Astrocyte of the spinal cord (primary cell): ENCODE data around the gene DNAH8.
A peak's percentile ranks its signal among the peaks of the same experiment; 100 is the strongest.

Experiments
- DNase-seq: peaks from one replicate; pipeline ENCODE4 v3.0.0; 2011; ENCODE audit warnings: low read depth, low spot score
- H3K4me3 ChIP-seq: 2 replicates; pipeline ENCODE4 v1.5.1; 2011; ENCODE audit warnings: low read depth, mild to moderate bottlenecking, low read length, moderate library complexity
- CTCF ChIP-seq: IDR thresholded peaks from 2 replicates; pipeline ENCODE4 v1.5.1; 2012; ENCODE audit warnings: low read depth, mild to moderate bottlenecking, low read length, inconsistent platforms
- in situ Hi-C: cut with HindIII; loops from 2 replicates; pipeline ENCODE4 v1.10.0; 2017; ENCODE audit warnings: low sequenced_read_pairs

Gene DNAH8

DNA sequence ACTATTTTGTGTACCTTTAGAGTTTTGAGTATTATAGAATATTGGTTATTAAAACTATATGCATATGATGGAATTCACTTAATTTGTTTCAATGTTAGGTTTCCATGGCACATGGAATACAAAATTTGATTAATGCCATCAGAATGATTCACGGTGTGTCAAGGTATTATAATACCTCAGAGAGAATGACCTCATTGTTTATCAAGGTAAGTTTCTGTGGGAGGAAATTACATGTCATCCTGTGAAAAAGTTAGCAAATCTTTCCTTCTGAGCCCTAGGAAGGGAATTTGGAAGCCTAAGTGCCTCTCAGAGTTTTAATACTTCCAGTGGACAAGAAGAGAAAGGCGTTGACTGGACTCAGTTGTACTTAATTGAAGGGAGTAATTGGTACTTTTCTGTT, 40.8 kb downstream of the DNAH8 start:
- no peak overlapping the region for H3K4me3 ChIP-seq
- no peak for DNase-seq
- in situ Hi-C loops, result no loop called here
- TF ChIP-seq CTCF, result no peak

GRCh38 chr6:38760097-38760496, 45.0 kb downstream of the DNAH8 start:
- in situ Hi-C loops, result no loop called here
- no peak overlapping the region for H3K4me3 ChIP-seq
- no peak for DNase-seq
- no peak for TF ChIP-seq CTCF

GRCh38 chr6:38762848-38763247, 47.7 kb downstream of the DNAH8 start:
- no peak overlapping the region for H3K4me3 ChIP-seq
- no peak for TF ChIP-seq CTCF
- in situ Hi-C loops, result no loop called here
- DNase-seq, result no peak

DNA sequence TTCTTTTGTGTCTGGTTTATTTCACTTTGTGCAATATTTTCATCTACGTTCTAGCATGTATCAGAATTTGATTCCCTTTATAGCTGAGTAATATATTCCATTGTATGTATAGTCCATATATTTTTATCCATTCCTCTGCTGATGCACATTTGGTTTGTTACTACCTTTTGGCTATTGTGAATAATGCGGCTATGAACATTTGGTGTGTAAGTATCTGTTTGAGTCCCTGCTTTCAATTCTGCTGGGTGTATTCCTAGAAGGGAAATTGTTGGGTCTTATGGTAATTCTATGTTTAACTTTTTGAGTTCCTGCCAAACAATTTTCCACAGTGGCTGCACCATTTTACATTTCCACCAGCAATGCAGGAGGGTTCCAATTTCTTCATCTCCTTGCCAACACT, 52.4 kb downstream of the DNAH8 start:
- in situ Hi-C loops, result no loop called here
- no peak overlapping the region for H3K4me3 ChIP-seq
- TF ChIP-seq CTCF, result no peak
- DNase-seq, result no peak

DNA sequence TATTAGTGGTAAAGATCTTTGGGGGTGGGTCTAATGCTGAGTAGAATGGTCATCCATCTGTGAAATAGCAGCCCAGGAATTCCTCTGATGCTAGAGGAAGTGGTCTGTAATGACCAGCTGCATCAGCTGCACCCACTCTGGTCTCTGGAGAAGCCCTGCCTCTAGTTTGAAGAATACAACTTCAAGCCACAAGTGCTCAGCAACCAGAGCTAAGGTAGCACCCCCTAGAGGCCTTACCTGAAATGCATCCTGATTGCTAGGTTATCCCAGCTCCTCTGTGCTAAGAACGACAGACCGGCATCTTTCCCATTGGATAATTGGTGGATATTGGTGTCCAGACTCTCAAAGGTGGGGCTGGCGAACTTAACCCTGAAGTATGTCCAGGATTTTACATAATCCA, 58.2 kb downstream of the DNAH8 start:
- peak; percentile 28 for TF ChIP-seq CTCF
- in situ Hi-C loops, result no loop called here
- no peak for DNase-seq
- H3K4me3 ChIP-seq, result no peak overlapping the region

DNA sequence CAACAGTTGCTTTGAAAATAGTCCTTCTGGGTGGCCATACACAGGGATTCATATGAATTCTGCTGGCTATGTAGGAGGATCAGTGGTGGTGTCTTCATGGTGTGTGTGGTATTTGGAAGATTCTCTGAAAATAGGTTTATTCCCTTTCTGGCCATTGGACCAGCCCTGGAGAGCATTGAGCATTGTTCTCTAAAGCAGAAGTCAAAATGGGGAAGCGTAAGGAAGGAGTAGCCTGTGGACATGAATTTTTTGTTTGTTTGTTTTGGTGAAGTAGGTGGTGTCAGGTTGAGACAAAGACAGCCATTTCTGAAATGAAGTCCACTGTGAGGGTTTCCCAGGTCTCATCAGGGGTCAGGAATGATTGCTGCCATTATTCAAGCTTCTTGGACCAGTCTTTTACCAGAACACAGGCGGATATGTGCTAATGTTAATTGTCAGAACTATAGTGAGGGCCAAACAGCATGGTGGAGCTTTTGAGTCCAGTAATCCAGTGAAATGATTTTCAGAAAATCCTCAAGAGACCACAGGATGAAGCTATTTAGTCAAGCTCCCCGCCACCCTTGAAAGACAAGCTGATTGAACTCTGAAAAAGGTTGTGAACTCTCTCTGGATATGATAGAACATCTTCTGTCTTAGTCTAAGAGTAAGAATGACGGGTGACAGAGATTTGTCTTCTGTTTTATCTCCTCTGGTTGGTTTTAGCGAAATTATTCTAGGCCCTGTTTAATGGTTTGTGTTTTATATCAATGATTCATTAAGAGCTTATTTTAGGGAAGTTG, 60.0 kb downstream of the DNAH8 start:
- H3K4me3 ChIP-seq, result no peak overlapping the region
- no peak for TF ChIP-seq CTCF
- in situ Hi-C loops, result no loop called here
- DNase-seq, result no peak

DNA sequence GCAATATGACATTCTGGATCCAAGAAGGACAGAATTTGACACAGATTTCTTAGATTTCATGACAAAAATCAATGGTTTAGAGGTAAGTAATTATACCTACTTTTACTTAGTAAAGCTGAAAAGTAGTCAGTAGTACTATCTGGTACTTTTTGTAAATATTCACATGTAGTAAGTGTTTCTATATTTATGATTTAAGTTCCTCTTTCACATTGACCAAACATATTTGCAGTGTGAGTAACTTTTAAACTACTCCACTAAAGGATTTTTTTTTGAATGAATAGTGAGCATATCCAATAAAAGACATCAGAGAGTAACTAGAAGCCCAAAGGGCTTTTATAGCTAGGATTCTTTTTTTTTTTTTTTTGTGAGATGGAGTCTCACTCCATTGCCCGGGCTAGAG, 60.8 kb downstream of the DNAH8 start:
- no peak for DNase-seq
- no peak overlapping the region for H3K4me3 ChIP-seq
- no peak for TF ChIP-seq CTCF
- in situ Hi-C loops, result no loop called here
